ENCODE results near the gene RPP21. TPM values are rescaled to one million over a fixed set of nuclear protein-coding genes. Genes with fewer than 3 reads are reported as not detected.

Gene RPP21
- total and polyA plus RNA-seq, 12 donors, result 24.2 to 223 (median 59.7) TPM

- Histone ChIP-seq H3K4me3 (no peak overlapping the region), H3K9me3 (replicated peaks in 1 of 3) (no peaks in the 10 kb centered on the region), H3K27ac (no peak overlapping the region), H3K27me3 (no peaks in the 10 kb centered on the region), H3K36me3 (replicated peaks in 1 of 2) (no peaks in the 10 kb centered on the region), H3K4me1 (replicated peaks in 1 of 2) (peaks cover 0 to 20% of the 10 kb centered on the region in 2 donors)
- no peak for DNase-seq
- WGBS, 4 donors, result 93 to 99% (median 98%) methylated on average over 3 of the region's 3 CpGs
- TF ChIP-seq, protein P1, sequence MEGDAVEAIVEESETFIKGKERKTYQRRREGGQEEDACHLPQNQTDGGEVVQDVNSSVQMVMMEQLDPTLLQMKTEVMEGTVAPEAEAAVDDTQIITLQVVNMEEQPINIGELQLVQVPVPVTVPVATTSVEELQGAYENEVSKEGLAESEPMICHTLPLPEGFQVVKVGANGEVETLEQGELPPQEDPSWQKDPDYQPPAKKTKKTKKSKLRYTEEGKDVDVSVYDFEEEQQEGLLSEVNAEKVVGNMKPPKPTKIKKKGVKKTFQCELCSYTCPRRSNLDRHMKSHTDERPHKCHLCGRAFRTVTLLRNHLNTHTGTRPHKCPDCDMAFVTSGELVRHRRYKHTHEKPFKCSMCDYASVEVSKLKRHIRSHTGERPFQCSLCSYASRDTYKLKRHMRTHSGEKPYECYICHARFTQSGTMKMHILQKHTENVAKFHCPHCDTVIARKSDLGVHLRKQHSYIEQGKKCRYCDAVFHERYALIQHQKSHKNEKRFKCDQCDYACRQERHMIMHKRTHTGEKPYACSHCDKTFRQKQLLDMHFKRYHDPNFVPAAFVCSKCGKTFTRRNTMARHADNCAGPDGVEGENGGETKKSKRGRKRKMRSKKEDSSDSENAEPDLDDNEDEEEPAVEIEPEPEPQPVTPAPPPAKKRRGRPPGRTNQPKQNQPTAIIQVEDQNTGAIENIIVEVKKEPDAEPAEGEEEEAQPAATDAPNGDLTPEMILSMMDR (IDR thresholded peaks at IDR 0.05), result no peak
- TF ChIP-seq POLR2A (IDR thresholded peaks at IDR 0.05), result no peak
- intact Hi-C loops (cut with DNase I), result no loop called here
These were observed 29.8 kb upstream of the RPP21 start for GRCh38 chr6:30315156-30315555.

DNA sequence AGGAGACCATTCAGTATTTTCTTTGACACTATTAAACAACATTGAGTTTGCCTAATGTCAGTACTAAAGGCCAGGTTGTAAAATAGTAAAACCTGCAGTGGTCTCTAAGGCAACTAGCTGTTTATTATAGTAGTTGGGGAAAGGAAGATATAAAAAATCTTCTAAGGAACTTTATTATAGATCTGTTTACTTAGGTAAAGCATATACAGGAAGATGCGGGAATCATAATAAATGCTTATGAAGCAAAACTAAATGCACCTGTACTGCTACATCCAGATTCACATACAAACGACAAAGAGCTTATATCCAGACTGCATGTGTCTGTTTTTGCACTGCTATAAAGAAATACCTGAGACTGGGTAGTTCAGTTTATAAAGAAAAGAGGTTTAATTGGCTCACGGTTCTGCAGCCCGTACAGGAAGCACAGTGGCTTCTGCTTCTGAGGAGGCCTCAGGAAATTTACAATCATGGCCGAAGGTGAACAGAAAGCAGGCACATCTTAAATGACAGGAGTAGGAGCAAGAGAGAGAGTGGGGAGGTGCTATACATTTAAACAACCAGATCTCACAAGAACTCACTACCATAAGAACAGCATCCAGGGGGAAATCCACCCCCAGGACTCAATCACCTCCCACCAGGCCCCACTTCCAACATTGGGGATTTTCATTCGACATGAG is 26.9 kb upstream of the RPP21 start:
- 82 to 90% (median 88%) methylated on average over 6 of the region's 6 CpGs for WGBS, 4 donors
- H3K27ac ChIP-seq, result no peak overlapping the region
- no peak for DNase-seq
- H3K27me3 ChIP-seq, result no peaks in the 10 kb centered on the region
- peaks cover 0 to 19% of the 10 kb centered on the region in 2 donors for H3K4me1 ChIP-seq (replicated peaks in 1 of 2)
- H3K36me3 ChIP-seq (replicated peaks in 1 of 2), result no peaks in the 10 kb centered on the region
- no peak for TF ChIP-seq POLR2A (IDR thresholded peaks at IDR 0.05)
- TF ChIP-seq, protein P1 (IDR thresholded peaks at IDR 0.05), result no peak
- intact Hi-C loops (cut with DNase I), result no loop called here
- no peak overlapping the region for H3K4me3 ChIP-seq
- H3K9me3 ChIP-seq (replicated peaks in 1 of 3), result no peaks in the 10 kb centered on the region

- Histone ChIP-seq H3K27me3 (no peaks in the 10 kb centered on the region), H3K4me3 (no peak overlapping the region), H3K4me1 (replicated peaks in 1 of 2) (peaks cover 0 to 29% of the 10 kb centered on the region in 2 donors), H3K27ac (no peak overlapping the region), H3K36me3 (replicated peaks in 1 of 2) (no peaks in the 10 kb centered on the region), H3K9me3 (replicated peaks in 1 of 3) (no peaks in the 10 kb centered on the region)
- WGBS, 4 donors, result 73 to 86% (median 81%) methylated on average over 1 of the region's 1 CpG
- no peak for DNase-seq
- TF ChIP-seq, protein P1 (IDR thresholded peaks at IDR 0.05), result no peak
- no peak for TF ChIP-seq POLR2A (IDR thresholded peaks at IDR 0.05)
- intact Hi-C loops (cut with DNase I), result no loop called here
These were observed 25.7 kb upstream of the RPP21 start for GRCh38 chr6:30319146-30319835.

- no peaks in the 10 kb centered on the region for H3K9me3 ChIP-seq (replicated peaks in 1 of 3)
- TF ChIP-seq POLR2A (IDR thresholded peaks at IDR 0.05), result no peak
- TF ChIP-seq, protein P1 (IDR thresholded peaks at IDR 0.05), result no peak
- no peak overlapping the region for H3K27ac ChIP-seq
- H3K4me1 ChIP-seq (replicated peaks in 1 of 2), result peaks cover 9 to 42% of the 10 kb centered on the region in 2 donors
- H3K36me3 ChIP-seq (replicated peaks in 1 of 2), result no peaks in the 10 kb centered on the region
- no peaks in the 10 kb centered on the region for H3K27me3 ChIP-seq
- intact Hi-C loops (cut with DNase I), result no loop called here
- DNase-seq, result no peak
- H3K4me3 ChIP-seq, result no peak overlapping the region
- WGBS, 4 donors, result 80 to 84% (median 83%) methylated on average over 6 of the region's 6 CpGs
These were observed 23.1 kb upstream of the RPP21 start for GRCh38 chr6:30321692-30322388.

All from adrenal gland (tissue), 12 donors.